CD4-positive, alpha-beta T cell (primary cell): Measurements from ENCODE around the gene MLLT6. TPM values are rescaled to one million over a fixed set of nuclear protein-coding genes. Genes with fewer than 3 reads are reported as not detected.

Experiments used
- ATAC-seq: fragments of 200-7000 bp; cut with Tn5 transposase; one replicate; pipeline ENCODE4 v1.10.0; 2022; ENCODE audit warnings: mild to moderate bottlenecking; ENCODE audit not compliant: poor library complexity
- CTCF ChIA-PET: fragments of 350-600 bp; sonication (Branson Sonifier 250); formaldehyde crosslinking; loops from one replicate; lab custom pipeline; 2021; ENCODE audit warnings: antibody characterized with exemption, inconsistent platforms; lab: Charles Lee
- POLR2A ChIA-PET: fragments of 350-600 bp; sonication (Branson Sonifier 250); formaldehyde crosslinking; loops from one replicate; lab custom pipeline; 2021; ENCODE audit warnings: antibody characterized with exemption, inconsistent platforms; lab: Charles Lee
- DNase-seq, 14 experiments: peaks; one replicate each; pipeline ENCODE4 v3.0.0-alpha.2; 2013 to 2020; ENCODE audit warnings: mixed read lengths in 2 of 14
- H3K27ac ChIP-seq, 2 donors: one replicate each; pipeline versions ENCODE4 v1.5.1 to v1.7.0; 2013; ENCODE audit warnings: low read length in 2 of 2, low read depth in 1 of 2, mild to moderate bottlenecking in 1 of 2
- H3K27me3 ChIP-seq, 2 experiments: 1 replicate in 1 of 2; 2 replicates in 1 of 2; pipeline versions ENCODE4 v1.6.1 to v1.7.0; 2013; ENCODE audit warnings: low read length in 2 of 2, control low read depth in 1 of 2, mild to moderate bottlenecking in 1 of 2, moderate library complexity in 1 of 2; ENCODE audit not compliant: insufficient read depth in 2 of 2, control insufficient read depth in 1 of 2
- H3K36me3 ChIP-seq: one replicate; pipeline ENCODE4 v1.6.1; 2013; ENCODE audit warnings: low read length, control low read depth; ENCODE audit not compliant: insufficient read depth
- H3K4me1 ChIP-seq: one replicate; pipeline ENCODE4 v1.6.1; 2013; ENCODE audit warnings: low read length, control low read depth; ENCODE audit not compliant: insufficient read depth
- H3K4me3 ChIP-seq: one replicate; pipeline ENCODE4 v1.5.1; 2013; ENCODE audit warnings: mild to moderate bottlenecking, low read length, moderate library complexity
- H3K9me3 ChIP-seq, 2 experiments: 1 replicate in 1 of 2; 2 replicates in 1 of 2; pipeline versions ENCODE4 v1.6.1 to v1.7.0; 2013; ENCODE audit warnings: low read length in 2 of 2, mild to moderate bottlenecking in 2 of 2, control low read depth in 1 of 2, moderate library complexity in 1 of 2; ENCODE audit not compliant: control insufficient read depth in 1 of 2, insufficient read depth in 1 of 2
- H3K27ac Mint-ChIP-seq: one replicate; pipeline ENCODE4 v1.8.0; 2020; ENCODE audit warnings: mixed read lengths
- H3K27me3 Mint-ChIP-seq: one replicate; pipeline ENCODE4 v1.8.0; 2021; ENCODE audit warnings: mixed read lengths
- H3K36me3 Mint-ChIP-seq: one replicate; pipeline ENCODE4 v1.8.0; 2021; ENCODE audit warnings: low read depth, mixed read lengths
- H3K4me1 Mint-ChIP-seq: one replicate; pipeline ENCODE4 v1.8.0; 2021; ENCODE audit warnings: low read depth, mixed read lengths
- H3K4me3 Mint-ChIP-seq: one replicate; pipeline ENCODE4 v1.8.0; 2020; ENCODE audit warnings: mild to moderate bottlenecking, mixed read lengths
- H3K9me3 Mint-ChIP-seq: one replicate; pipeline ENCODE4 v1.8.0; 2020; ENCODE audit warnings: mixed read lengths
- intact Hi-C, 2 experiments: fragments of 100-400 bp; cut with DNase I in 1 of 2; cut with micrococcal nuclease in 1 of 2; formaldehyde crosslinking; loops; one replicate each; pipeline versions ENCODE4 v1.15.1 to v1.9.0; 2023 to 2025; cut with DNase I, micrococcal nuclease
- total RNA-seq, 174 experiments: library from RNA in 2 of 174; stranded (reverse) in 2 of 174; gene quantifications; one replicate each; pipeline ENCODE4 v1.2.3 and lab custom pipeline; 2021 to 2026
- TF ChIP-seq, protein P1 (sequence below): fragments of 200-600 bp; IDR thresholded peaks from one replicate; pipeline ENCODE4 v1.8.0; 2022; ENCODE audit warnings: antibody characterized with exemption, mild to moderate bottlenecking

MLLT6 gene
- total RNA-seq, 2 experiments from 2014 or later = 321 to 324 TPM

DNA sequence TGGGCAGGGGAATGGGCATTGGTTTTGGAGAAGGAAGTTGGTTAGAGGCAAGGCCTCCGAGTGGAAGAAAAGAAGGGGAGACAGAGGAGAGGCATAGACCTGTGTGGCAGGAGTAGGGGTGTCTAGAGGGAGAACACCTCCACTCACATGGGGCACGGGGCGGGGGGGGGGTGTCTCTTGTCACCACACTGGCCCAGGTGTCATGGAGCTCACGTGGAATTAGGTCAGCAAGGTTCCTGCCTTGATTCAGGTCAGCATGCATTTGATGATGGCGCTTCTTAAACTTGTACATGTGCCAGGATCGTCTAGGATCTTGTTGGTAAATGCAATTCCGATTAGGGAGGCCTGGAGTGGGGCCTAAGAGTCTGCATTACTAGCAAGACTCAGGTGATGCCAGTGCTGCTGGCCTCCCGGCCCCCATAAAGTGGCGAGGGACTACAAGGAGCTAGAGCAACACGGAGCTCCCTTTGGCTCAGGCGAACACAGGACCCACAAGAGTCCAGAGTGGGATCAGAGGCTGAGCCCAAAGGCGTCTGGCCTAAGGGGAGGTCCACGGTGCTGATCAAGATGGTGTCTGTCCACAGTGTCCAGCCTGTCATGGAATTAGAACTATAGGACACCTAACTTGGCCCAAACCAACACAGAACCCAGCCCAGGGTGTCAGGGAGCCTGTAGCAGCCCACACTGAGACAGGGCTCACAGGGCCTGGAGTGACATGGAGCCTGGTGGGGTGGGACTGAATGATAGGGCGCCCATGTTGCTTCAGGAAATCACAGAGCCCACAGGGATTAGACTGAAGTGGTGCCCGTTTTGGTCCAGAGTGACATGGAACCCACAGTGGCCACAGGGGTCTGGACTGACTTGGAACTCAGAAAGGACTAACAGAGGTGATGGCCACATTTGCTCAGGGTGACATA is 47.0 kb upstream of the MLLT6 start:
- Mint-ChIP-seq H3K9me3 (no peaks in the 10 kb centered on the region), H3K4me1 (peaks cover 13% of the 10 kb centered on the region), H3K27me3 (peaks cover 51% of the 10 kb centered on the region), H3K27ac (no peak overlapping the region), H3K4me3 (no peak overlapping the region), H3K36me3 (no peaks in the 10 kb centered on the region)
- POLR2A ChIA-PET = interaction anchor here (1.4 kb wide), 1 partner anchor 10 kb away, joined by 4 read pairs; no protein-coding TSS in a partner anchor
- Histone ChIP-seq H3K9me3 (no peaks in the 10 kb centered on the region), H3K36me3 (no peaks in the 10 kb centered on the region), H3K4me1 (peaks cover 10% of the 10 kb centered on the region), H3K27me3 (peaks cover 19 to 25% of the 10 kb centered on the region in 2 experiments), H3K4me3 (no peak overlapping the region), H3K27ac (no peak overlapping the region)
- no peak for ATAC-seq
- CTCF ChIA-PET = interaction anchor here (1.0 kb wide), 1 partner anchor 10 kb away, joined by 3 read pairs; no protein-coding TSS in a partner anchor
- TF ChIP-seq, protein P1, sequence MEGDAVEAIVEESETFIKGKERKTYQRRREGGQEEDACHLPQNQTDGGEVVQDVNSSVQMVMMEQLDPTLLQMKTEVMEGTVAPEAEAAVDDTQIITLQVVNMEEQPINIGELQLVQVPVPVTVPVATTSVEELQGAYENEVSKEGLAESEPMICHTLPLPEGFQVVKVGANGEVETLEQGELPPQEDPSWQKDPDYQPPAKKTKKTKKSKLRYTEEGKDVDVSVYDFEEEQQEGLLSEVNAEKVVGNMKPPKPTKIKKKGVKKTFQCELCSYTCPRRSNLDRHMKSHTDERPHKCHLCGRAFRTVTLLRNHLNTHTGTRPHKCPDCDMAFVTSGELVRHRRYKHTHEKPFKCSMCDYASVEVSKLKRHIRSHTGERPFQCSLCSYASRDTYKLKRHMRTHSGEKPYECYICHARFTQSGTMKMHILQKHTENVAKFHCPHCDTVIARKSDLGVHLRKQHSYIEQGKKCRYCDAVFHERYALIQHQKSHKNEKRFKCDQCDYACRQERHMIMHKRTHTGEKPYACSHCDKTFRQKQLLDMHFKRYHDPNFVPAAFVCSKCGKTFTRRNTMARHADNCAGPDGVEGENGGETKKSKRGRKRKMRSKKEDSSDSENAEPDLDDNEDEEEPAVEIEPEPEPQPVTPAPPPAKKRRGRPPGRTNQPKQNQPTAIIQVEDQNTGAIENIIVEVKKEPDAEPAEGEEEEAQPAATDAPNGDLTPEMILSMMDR = no peak
- no peak for DNase-seq
- intact Hi-C loops = no loop called here

DNA sequence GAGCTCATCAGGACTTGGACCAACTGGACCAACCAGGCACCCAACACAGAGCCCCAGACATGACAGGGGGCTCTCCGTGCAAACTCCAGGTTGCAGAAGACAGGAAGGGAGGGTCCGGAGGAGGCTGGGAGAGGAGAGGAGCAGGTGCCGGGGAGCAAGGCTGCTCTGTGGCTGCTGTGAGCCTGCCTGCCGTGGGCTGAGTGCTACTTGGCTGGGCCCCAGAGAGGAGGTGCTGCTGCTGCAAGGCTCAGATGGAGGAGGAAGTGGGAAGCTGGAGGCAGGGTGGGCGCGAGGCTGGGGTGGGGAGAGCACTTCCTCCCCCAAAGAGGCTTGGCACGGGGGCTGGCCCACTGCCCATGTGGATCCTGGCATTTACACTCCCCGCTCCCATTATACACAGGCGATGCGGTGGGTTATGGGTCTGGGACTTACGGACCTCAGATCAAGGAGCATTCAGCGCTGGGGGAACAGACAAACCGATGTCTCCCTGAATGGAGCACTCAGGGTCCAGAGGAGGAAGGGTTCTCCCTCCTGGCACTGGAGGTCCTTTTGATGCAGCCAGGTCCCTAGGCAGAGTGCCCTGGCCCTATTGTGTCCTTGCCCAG is 46.2 kb upstream of the MLLT6 start:
- ChIA-PET POLR2A (interaction anchor here (1.4 kb wide), 1 partner anchor 9 kb away, joined by 4 read pairs; no protein-coding TSS in a partner anchor), CTCF (no interaction called here)
- Mint-ChIP-seq H3K4me3 (no peak overlapping the region), H3K27me3 (peaks cover 46% of the 10 kb centered on the region), H3K36me3 (no peaks in the 10 kb centered on the region), H3K27ac (no peak overlapping the region), H3K4me1 (peaks cover 13% of the 10 kb centered on the region), H3K9me3 (no peaks in the 10 kb centered on the region)
- H3K27ac ChIP-seq = no peak overlapping the region
- peaks cover 18 to 19% of the 10 kb centered on the region in 2 experiments for H3K27me3 ChIP-seq
- TF ChIP-seq, protein P1 = no peak
- peaks cover 10% of the 10 kb centered on the region for H3K4me1 ChIP-seq
- no peak for DNase-seq
- ATAC-seq = no peak
- intact Hi-C loops = no loop called here
- H3K4me3 ChIP-seq = no peak overlapping the region
- H3K9me3 ChIP-seq = no peaks in the 10 kb centered on the region
- H3K36me3 ChIP-seq = no peaks in the 10 kb centered on the region

- Histone ChIP-seq H3K4me3 (no peak overlapping the region), H3K9me3 (no peaks in the 10 kb centered on the region), H3K36me3 (no peaks in the 10 kb centered on the region), H3K27me3 (peaks cover 13 to 16% of the 10 kb centered on the region in 2 experiments), H3K4me1 (peaks cover 6% of the 10 kb centered on the region), H3K27ac (no peak overlapping the region)
- no peaks in the 10 kb centered on the region for H3K9me3 Mint-ChIP-seq
- peaks cover 8% of the 10 kb centered on the region for H3K4me1 Mint-ChIP-seq
- TF ChIP-seq, protein P1 = no peak
- CTCF ChIA-PET = no interaction called here
- H3K27me3 Mint-ChIP-seq = peaks cover 46% of the 10 kb centered on the region
- DNase-seq = no peak
- POLR2A ChIA-PET = interaction anchor here (1.4 kb wide), 1 partner anchor 8 kb away, joined by 4 read pairs; no protein-coding TSS in a partner anchor
- intact Hi-C loops = no loop called here
- H3K4me3 Mint-ChIP-seq = no peak overlapping the region
- ATAC-seq = no peak
- no peak overlapping the region for H3K27ac Mint-ChIP-seq
- no peaks in the 10 kb centered on the region for H3K36me3 Mint-ChIP-seq
These were observed 45.7 kb upstream of the MLLT6 start for GRCh38 chr17:38659415-38659814.
